Gastroesophageal sphincter (tissue), 3 donors: ENCODE data around the gene A4GALT.

Experiments used
- EP300 ChIP-seq: sonication (generic); formaldehyde crosslinking; IDR thresholded peaks from one replicate; pipeline ENCODE4 v1.6.1; 2017; ENCODE audit warnings: antibody characterized with exemption, mild to moderate bottlenecking
- POLR2A ChIP-seq, 2 donors: fragments of 450-650 bp; IDR thresholded peaks; one replicate each; pipeline ENCODE4 v1.6.1; 2017; ENCODE audit warnings: antibody characterized with exemption in 2 of 2, mild to moderate bottlenecking in 2 of 2, moderate library complexity in 1 of 2
- TF ChIP-seq, protein P1 (sequence below), 4 experiments: fragments of 200-600 bp in 2 of 4; fragments of 450-650 bp in 2 of 4; sonication (generic) in 1 of 4; IDR thresholded peaks; one replicate each; pipeline ENCODE4 v1.5.1; 2017 to 2019; ENCODE audit warnings: antibody characterized with exemption in 4 of 4, mild to moderate bottlenecking in 2 of 4, moderate library complexity in 2 of 4

DNA sequence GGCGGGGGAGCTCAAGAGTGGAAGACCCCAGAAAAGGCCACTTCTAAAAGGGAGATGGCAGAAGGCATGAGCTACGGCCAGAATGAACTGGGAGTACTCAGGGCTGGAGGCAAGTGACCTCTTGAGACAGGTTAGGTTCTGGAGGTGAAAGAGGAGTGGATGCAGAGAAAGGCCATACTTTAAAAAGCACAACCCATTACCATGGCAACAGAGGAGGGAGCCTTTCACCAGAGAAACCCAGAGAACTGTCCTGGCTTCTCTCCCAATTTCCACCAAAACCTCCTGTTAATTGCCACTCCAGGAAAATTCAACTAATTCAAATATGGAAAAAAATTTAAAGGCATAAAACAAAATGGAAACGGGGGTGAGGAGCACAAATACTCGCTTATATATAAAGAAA, 15.8 kb downstream of the A4GALT start:
- TF ChIP-seq, protein P1, sequence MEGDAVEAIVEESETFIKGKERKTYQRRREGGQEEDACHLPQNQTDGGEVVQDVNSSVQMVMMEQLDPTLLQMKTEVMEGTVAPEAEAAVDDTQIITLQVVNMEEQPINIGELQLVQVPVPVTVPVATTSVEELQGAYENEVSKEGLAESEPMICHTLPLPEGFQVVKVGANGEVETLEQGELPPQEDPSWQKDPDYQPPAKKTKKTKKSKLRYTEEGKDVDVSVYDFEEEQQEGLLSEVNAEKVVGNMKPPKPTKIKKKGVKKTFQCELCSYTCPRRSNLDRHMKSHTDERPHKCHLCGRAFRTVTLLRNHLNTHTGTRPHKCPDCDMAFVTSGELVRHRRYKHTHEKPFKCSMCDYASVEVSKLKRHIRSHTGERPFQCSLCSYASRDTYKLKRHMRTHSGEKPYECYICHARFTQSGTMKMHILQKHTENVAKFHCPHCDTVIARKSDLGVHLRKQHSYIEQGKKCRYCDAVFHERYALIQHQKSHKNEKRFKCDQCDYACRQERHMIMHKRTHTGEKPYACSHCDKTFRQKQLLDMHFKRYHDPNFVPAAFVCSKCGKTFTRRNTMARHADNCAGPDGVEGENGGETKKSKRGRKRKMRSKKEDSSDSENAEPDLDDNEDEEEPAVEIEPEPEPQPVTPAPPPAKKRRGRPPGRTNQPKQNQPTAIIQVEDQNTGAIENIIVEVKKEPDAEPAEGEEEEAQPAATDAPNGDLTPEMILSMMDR (IDR thresholded peaks at IDR 0.05): no peak
- no peak for TF ChIP-seq POLR2A (IDR thresholded peaks at IDR 0.05)
- no peak for TF ChIP-seq EP300
